Right lobe of liver (tissue), 4 donors: ENCODE results near the gene ZFP36.

Experiments
- POLR2A ChIP-seq: fragments of 450-650 bp; IDR thresholded peaks from one replicate; pipeline ENCODE4 v1.6.1; 2017; ENCODE audit warnings: antibody characterized with exemption, mild to moderate bottlenecking
- TF ChIP-seq, protein P1 (sequence below), 4 donors: fragments of 200-600 bp in 3 of 4; fragments of 450-650 bp in 1 of 4; IDR thresholded peaks; one replicate each; pipeline versions ENCODE4 v1.5.1 to v1.8.0; 2016 to 2022; ENCODE audit warnings: antibody characterized with exemption in 4 of 4, mild to moderate bottlenecking in 2 of 4
- donor health status: DM: no; HTN: no; CAD: no.
- donor health status: DM: no; HTN: no; CAD: no.
- donor health status: DM: no; HTN: yes; CAD: no.

GRCh38 chr19:39401070-39401548, 5.5 kb upstream of the ZFP36 start:
- TF ChIP-seq POLR2A, result no peak
- TF ChIP-seq, protein P1, sequence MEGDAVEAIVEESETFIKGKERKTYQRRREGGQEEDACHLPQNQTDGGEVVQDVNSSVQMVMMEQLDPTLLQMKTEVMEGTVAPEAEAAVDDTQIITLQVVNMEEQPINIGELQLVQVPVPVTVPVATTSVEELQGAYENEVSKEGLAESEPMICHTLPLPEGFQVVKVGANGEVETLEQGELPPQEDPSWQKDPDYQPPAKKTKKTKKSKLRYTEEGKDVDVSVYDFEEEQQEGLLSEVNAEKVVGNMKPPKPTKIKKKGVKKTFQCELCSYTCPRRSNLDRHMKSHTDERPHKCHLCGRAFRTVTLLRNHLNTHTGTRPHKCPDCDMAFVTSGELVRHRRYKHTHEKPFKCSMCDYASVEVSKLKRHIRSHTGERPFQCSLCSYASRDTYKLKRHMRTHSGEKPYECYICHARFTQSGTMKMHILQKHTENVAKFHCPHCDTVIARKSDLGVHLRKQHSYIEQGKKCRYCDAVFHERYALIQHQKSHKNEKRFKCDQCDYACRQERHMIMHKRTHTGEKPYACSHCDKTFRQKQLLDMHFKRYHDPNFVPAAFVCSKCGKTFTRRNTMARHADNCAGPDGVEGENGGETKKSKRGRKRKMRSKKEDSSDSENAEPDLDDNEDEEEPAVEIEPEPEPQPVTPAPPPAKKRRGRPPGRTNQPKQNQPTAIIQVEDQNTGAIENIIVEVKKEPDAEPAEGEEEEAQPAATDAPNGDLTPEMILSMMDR (IDR thresholded peaks at IDR 0.05), result no peak
